PFSK-1 (cell line): Measurements from ENCODE around the gene VSTM4.

Experiments used
- FOXP2 ChIP-seq: optimal IDR thresholded peaks from 2 replicates; pipeline ENCODE3; 2011; ENCODE audit warnings: borderline replicate concordance, control low read depth, inconsistent platforms; ENCODE audit not compliant: insufficient read depth; ENCODE audit errors: extremely low read length, extremely low read depth
- REST ChIP-seq, 2 experiments: IDR thresholded peaks; 2 replicates each; pipeline versions ENCODE4 v1.6.1 to v1.8.0; 2011 to 2012; ENCODE audit warnings: low read depth in 2 of 2, low read length in 2 of 2, control low read depth in 1 of 2, inconsistent platforms in 1 of 2, mild to moderate bottlenecking in 1 of 2, moderate library complexity in 1 of 2; ENCODE audit not compliant: insufficient read depth in 1 of 2
- SIN3A ChIP-seq: IDR thresholded peaks from 2 replicates; pipeline ENCODE4 v1.6.1; 2012; ENCODE audit warnings: mild to moderate bottlenecking, low read length, moderate library complexity, borderline replicate concordance; ENCODE audit not compliant: insufficient read depth

DNA sequence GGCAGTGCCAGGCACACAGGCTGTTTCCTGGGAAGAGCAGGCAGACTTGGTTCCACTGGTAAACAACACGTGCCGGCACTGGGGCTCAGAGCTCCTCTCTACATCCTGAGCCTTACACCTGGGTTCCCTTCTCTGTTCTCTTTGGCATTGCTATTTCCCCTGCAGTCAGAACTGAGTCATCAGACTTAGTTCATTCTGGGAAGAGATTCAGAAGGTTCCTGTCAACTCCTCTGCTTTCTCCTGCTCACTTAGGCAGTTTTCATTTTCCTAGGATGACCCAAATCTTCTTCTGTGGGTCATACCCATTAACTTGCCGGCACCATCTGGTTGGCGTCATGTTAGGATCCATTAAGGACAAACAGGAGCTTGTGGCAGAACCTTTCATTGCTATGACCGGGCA lies 142.3 kb downstream of the VSTM4 start:
- no peak for TF ChIP-seq REST (IDR thresholded peaks at IDR 0.05; ENCODE audit: insufficient read depth in 1 of 2, low read depth in 2 of 2, low read length in 2 of 2)
- TF ChIP-seq SIN3A = no peak
- TF ChIP-seq FOXP2 = no peak
